ENCODE results near the gene ZSWIM1. TPM values are rescaled to one million over a fixed set of nuclear protein-coding genes. Genes with fewer than 3 reads are reported as not detected.

Gene ZSWIM1
- total RNA-seq, 1 experiment from 2014 or later, result 17.4 TPM

- CTCF ChIA-PET, result interaction anchor here (0.6 to 1.2 kb wide), 2 partner anchors 12 to 22 kb away, joined by 3 to 4 read pairs; partner anchors contain the start of gene NEURL2
- Mint-ChIP-seq H3K9me3 (no peaks in the 10 kb centered on the region), H3K4me3 (no peak overlapping the region), H3K27ac (no peak overlapping the region), H3K36me3 (peaks cover 61% of the 10 kb centered on the region), H3K27me3 (ENCODE audit: low read depth) (no peaks in the 10 kb centered on the region), H3K4me1 (no peaks in the 10 kb centered on the region)
- DNase-seq (ENCODE audit: low spot score) (no peak), ATAC-seq (no peak)
- no peak for TF ChIP-seq JAZF1 (CRISPR knock-in tag; IDR thresholded peaks at IDR 0.05)
- TF ChIP-seq SMAD3 (CRISPR knock-in tag; IDR thresholded peaks at IDR 0.05; ENCODE audit: borderline replicate concordance), result no peak
- TF ChIP-seq ZBTB21 (CRISPR knock-in tag; IDR thresholded peaks at IDR 0.05; ENCODE audit: borderline replicate concordance), result no peak
- TF ChIP-seq FOXP1 (CRISPR knock-in tag; IDR thresholded peaks at IDR 0.05; ENCODE audit: borderline replicate concordance), result no peak
- no peak for TF ChIP-seq TCF7 (CRISPR knock-in tag; IDR thresholded peaks at IDR 0.05; ENCODE audit: low read depth)
- TF ChIP-seq ATF1 (CRISPR knock-in tag; IDR thresholded peaks at IDR 0.05), result no peak
- no peak for TF ChIP-seq EMX1 (CRISPR knock-in tag; IDR thresholded peaks at IDR 0.05)
- TF ChIP-seq CDX4 (CRISPR knock-in tag; IDR thresholded peaks at IDR 0.05; ENCODE audit: borderline replicate concordance), result no peak
- no peak for TF ChIP-seq SP1 (CRISPR knock-in tag; conservative IDR thresholded peaks at IDR 0.05)
- TF ChIP-seq ZNF138 (CRISPR knock-in tag; conservative IDR thresholded peaks at IDR 0.05), result no peak
- TF ChIP-seq MXD4 (CRISPR knock-in tag; IDR thresholded peaks at IDR 0.05; ENCODE audit: borderline replicate concordance), result no peak
- no peak for TF ChIP-seq NR2C2 (CRISPR knock-in tag; IDR thresholded peaks at IDR 0.05)
- POLR2A ChIA-PET, result interaction anchor here (0.7 kb wide), 1 partner anchor 21 kb away, joined by 7 read pairs; no protein-coding TSS in a partner anchor
These were observed 21.2 kb downstream of the ZSWIM1 start for GRCh38 chr20:45902199-45902701.

GRCh38 chr20:45904583-45905504, 23.8 kb downstream of the ZSWIM1 start:
- POLR2A ChIA-PET, result interaction anchor here (1.9 kb wide), 1 partner anchor 29 kb away, joined by 5 read pairs; no protein-coding TSS in a partner anchor
- Mint-ChIP-seq H3K27me3 (ENCODE audit: low read depth) (no peaks in the 10 kb centered on the region), H3K9me3 (no peaks in the 10 kb centered on the region), H3K27ac (no peak overlapping the region), H3K4me3 (no peak overlapping the region), H3K4me1 (peaks cover 2% of the 10 kb centered on the region; the same call in 1 of the 2 replicates), H3K36me3 (peaks cover 60% of the 10 kb centered on the region)
- CTCF ChIA-PET, result interaction anchor here (0.6 to 1.9 kb wide), 3 partner anchors 15 to 535 kb away, joined by 4 to 8 read pairs (median 7); partner anchors contain the start of genes CTSA and NEURL2
- no peak for ATAC-seq
- DNase-seq (ENCODE audit: low spot score), result no peak
- no peak for TF ChIP-seq ETV6 (CRISPR knock-in tag; IDR thresholded peaks at IDR 0.05)
- no peak for TF ChIP-seq ZNF317 (CRISPR knock-in tag; IDR thresholded peaks at IDR 0.05; ENCODE audit: borderline replicate concordance, low read depth)
- TF ChIP-seq GTF2I (CRISPR knock-in tag; conservative IDR thresholded peaks at IDR 0.05), result no peak
- no peak for TF ChIP-seq EMX1 (CRISPR knock-in tag; IDR thresholded peaks at IDR 0.05)
- no peak for TF ChIP-seq ZNF425 (CRISPR knock-in tag; conservative IDR thresholded peaks at IDR 0.05)
- no peak for TF ChIP-seq E2F5 (CRISPR knock-in tag; IDR thresholded peaks at IDR 0.05)
- no peak for TF ChIP-seq RELA (CRISPR knock-in tag; IDR thresholded peaks at IDR 0.05; ENCODE audit: borderline replicate concordance)
- TF ChIP-seq E2F1 (CRISPR knock-in tag; IDR thresholded peaks at IDR 0.05), result no peak
- TF ChIP-seq JAZF1 (CRISPR knock-in tag; IDR thresholded peaks at IDR 0.05), result no peak
- TF ChIP-seq ZNF281 (CRISPR knock-in tag; IDR thresholded peaks at IDR 0.05), result no peak
- no peak for TF ChIP-seq ZNF671 (CRISPR knock-in tag; IDR thresholded peaks at IDR 0.05)
- no peak for TF ChIP-seq NFYB (CRISPR knock-in tag; conservative IDR thresholded peaks at IDR 0.05; ENCODE audit: low read depth)
- TF ChIP-seq TEAD1 (CRISPR knock-in tag; IDR thresholded peaks at IDR 0.05), result no peak

All from WTC11 (cell line).